GM12878 (cell line): ENCODE data around the gene ECI1. TPM values are rescaled to one million over a fixed set of nuclear protein-coding genes. Genes with fewer than 3 reads are reported as not detected.

ENCODE experiments used
- ATAC-seq: fragments of 200-7000 bp; cut with Tn5 transposase; 3 replicates; pipeline ENCODE4 v1.9.1; 2020; ENCODE audit warnings: mild to moderate bottlenecking, moderate library complexity
- BruUV-seq: library from RNA; stranded (reverse); fragments of 400-500 nt; replicated peaks from 2 replicates; lab custom pipeline; 2021; lab: Mats Ljungman, UMichigan
- CTCF ChIA-PET: fragments of 300-600 bp; sonication (Branson Sonifier 250); formaldehyde crosslinking; extraction: SDS; loops from one replicate; lab custom pipeline; 2021; ENCODE audit warnings: inconsistent platforms; lab: Yijun Ruan, JAX
- POLR2A ChIA-PET: fragments of 350-600 bp; formaldehyde crosslinking; extraction: SDS; loops from one replicate; lab custom pipeline; 2021; ENCODE audit warnings: inconsistent platforms; lab: Charles Lee
- RAD21 ChIA-PET: fragments of 300-600 bp; sonication (Branson Sonifier 250); formaldehyde crosslinking; loops from one replicate; lab custom pipeline; 2023; ENCODE audit warnings: antibody characterized with exemption; ENCODE audit not compliant: unreplicated experiment; lab: Charles Lee
- SMC1A ChIA-PET: fragments of 300-600 bp; sonication (Branson Sonifier 250); formaldehyde crosslinking; loops from one replicate; lab custom pipeline; 2023; ENCODE audit not compliant: unreplicated experiment, uncharacterized antibody; lab: Charles Lee
- DNase-seq: peaks from one replicate; pipeline ENCODE4 v3.0.0-alpha.2; 2011; ENCODE audit warnings: low read depth, low spot score
- FAIRE-seq: peaks from 3 replicates; lab custom pipeline; 2011; peaks lifted over from hg19 to GRCh38; lab: Jason Lieb, UNC
- H2AFZ ChIP-seq: 2 replicates; pipeline ENCODE4 v1.6.0; 2011; ENCODE audit warnings: low read depth, low read length, control low read depth; ENCODE audit not compliant: control insufficient read depth
- H3K27ac ChIP-seq: 2 replicates; pipeline ENCODE4 v1.5.1; 2011; ENCODE audit warnings: control low read depth; ENCODE audit not compliant: control insufficient read depth, insufficient read depth
- H3K27me3 ChIP-seq, 2 experiments: replicated peaks in 1 of 2; 2 replicates each; pipeline versions ENCODE4 v1.6.0 to v1.6.1; 2011; ENCODE audit warnings: low read length in 1 of 2; ENCODE audit not compliant: control insufficient read depth in 2 of 2, insufficient read depth in 2 of 2
- H3K36me3 ChIP-seq, 2 experiments: 2 replicates each; pipeline ENCODE4 v1.5.1; 2011; ENCODE audit warnings: low read length in 1 of 2; ENCODE audit not compliant: control insufficient read depth in 2 of 2, insufficient read depth in 2 of 2
- H3K4me1 ChIP-seq: 2 replicates; pipeline ENCODE4 v1.6.1; 2011; ENCODE audit warnings: mild to moderate bottlenecking, low read length, moderate library complexity, mixed read lengths; ENCODE audit not compliant: control insufficient read depth, insufficient read depth
- H3K4me2 ChIP-seq: 2 replicates; pipeline ENCODE4 v1.6.0; 2011; ENCODE audit warnings: control low read depth; ENCODE audit not compliant: control insufficient read depth, insufficient read depth
- H3K4me3 ChIP-seq: fragments of 200-600 bp; sonication (generic); 2 replicates; pipeline ENCODE4 v1.5.1; 2016
- H3K79me2 ChIP-seq: 2 replicates; pipeline ENCODE4 v1.6.0; 2011; ENCODE audit warnings: low read length; ENCODE audit not compliant: control insufficient read depth, insufficient read depth
- H3K9ac ChIP-seq: 2 replicates; pipeline ENCODE4 v1.8.0; 2011; ENCODE audit warnings: low read length, control low read depth, mixed read lengths; ENCODE audit not compliant: control insufficient read depth, insufficient read depth
- H3K9me3 ChIP-seq: replicated peaks from 3 replicates; pipeline ENCODE4 v1.5.1; 2011; ENCODE audit warnings: mild to moderate bottlenecking, low read length; ENCODE audit not compliant: control insufficient read depth, insufficient read depth
- H4K20me1 ChIP-seq: 2 replicates; pipeline ENCODE4 v1.6.0; 2011; ENCODE audit not compliant: control insufficient read depth, insufficient read depth
- BCL11A ChIP-seq: IDR thresholded peaks from 2 replicates; pipeline ENCODE4 v1.6.1; 2011; ENCODE audit warnings: low read depth, low read length
- CBX3 ChIP-seq: fragments of 200-600 bp; sonication (generic); IDR thresholded peaks from 2 replicates; pipeline ENCODE4 v1.6.1; 2016; ENCODE audit warnings: low read depth, borderline replicate concordance
- CBX5 ChIP-seq: sonication (generic); IDR thresholded peaks from 2 replicates; pipeline ENCODE4 v1.6.1; 2016; ENCODE audit warnings: low read depth, moderate library complexity, mild to moderate bottlenecking, inconsistent platforms
- CHD1 ChIP-seq: IDR thresholded peaks from 2 replicates; pipeline ENCODE4 v1.6.1; 2012; ENCODE audit warnings: low read depth, low read length, improper control_type of control experiment
- CHD4 ChIP-seq: fragments of 200-600 bp; sonication (generic); IDR thresholded peaks from 2 replicates; pipeline ENCODE4 v1.6.1; 2016; ENCODE audit warnings: mild to moderate bottlenecking
- DPF2 ChIP-seq: fragments of 450-650 bp; IDR thresholded peaks from 2 replicates; pipeline ENCODE4 v1.6.1; 2017; ENCODE audit warnings: mild to moderate bottlenecking
- EGR1 ChIP-seq, 2 experiments: IDR thresholded peaks; 1 replicate in 1 of 2; 2 replicates in 1 of 2; pipeline ENCODE4 v1.6.1; 2011 to 2012; ENCODE audit warnings: low read depth in 2 of 2, low read length in 2 of 2, borderline replicate concordance in 1 of 2, mild to moderate bottlenecking in 1 of 2, moderate library complexity in 1 of 2
- EP300 ChIP-seq, 2 experiments: fragments of 150-350 bp in 1 of 2; IDR thresholded peaks; 2 replicates each; pipeline ENCODE4 v1.6.1; 2011 to 2012; ENCODE audit warnings: low read depth in 2 of 2, low read length in 2 of 2, borderline replicate concordance in 1 of 2, improper control_type of control experiment in 1 of 2, inconsistent platforms in 1 of 2; ENCODE audit not compliant: control insufficient read depth in 1 of 2
- HCFC1 ChIP-seq: fragments of 150-350 bp; IDR thresholded peaks from 2 replicates; pipeline ENCODE4 v1.6.1; 2014; ENCODE audit warnings: low read length
- JUNB ChIP-seq: IDR thresholded peaks from 2 replicates; pipeline ENCODE4 v1.6.1; 2016; ENCODE audit warnings: antibody characterized with exemption, mild to moderate bottlenecking
- MEF2B ChIP-seq: fragments of 450-650 bp; IDR thresholded peaks from 2 replicates; pipeline ENCODE4 v1.6.1; 2018; ENCODE audit warnings: mild to moderate bottlenecking, moderate library complexity; ENCODE audit not compliant: partially characterized antibody, poor library complexity, severe bottlenecking
- NR2C1 ChIP-seq: fragments of 450-650 bp; IDR thresholded peaks from 2 replicates; pipeline ENCODE4 v1.6.1; 2017; ENCODE audit warnings: antibody characterized with exemption, mild to moderate bottlenecking, moderate library complexity
- RFX5 ChIP-seq: IDR thresholded peaks from 2 replicates; pipeline ENCODE4 v1.6.1; 2011; ENCODE audit warnings: low read depth, low read length, improper control_type of control experiment
- RUNX3 ChIP-seq: IDR thresholded peaks from 2 replicates; pipeline ENCODE4 v1.6.1; 2012; ENCODE audit warnings: low read length, inconsistent platforms
- SMAD1 ChIP-seq: fragments of 450-650 bp; IDR thresholded peaks from 2 replicates; pipeline ENCODE4 v1.6.1; 2018; ENCODE audit warnings: mild to moderate bottlenecking, low read depth; ENCODE audit not compliant: partially characterized antibody
- YBX1 ChIP-seq: fragments of 450-650 bp; IDR thresholded peaks from 2 replicates; pipeline ENCODE4 v1.6.1; 2016; ENCODE audit warnings: antibody characterized with exemption
- ZBED1 ChIP-seq: IDR thresholded peaks from 2 replicates; pipeline ENCODE4 v1.6.1; 2016; ENCODE audit warnings: borderline replicate concordance
- WGBS: methylation state at CpG from one replicate; pipeline ENCODE4 v1.1.6; 2016; ENCODE audit warnings: low lambda C conversion rate; ENCODE audit not compliant: insufficient replicate concordance, insufficient coverage; ENCODE audit errors: missing lambda C conversion rate; 5-methylcytosine and 5-hydroxymethylcytosine counted together
- in situ Hi-C: fragments of 300-500 bp; cut with MboI; formaldehyde crosslinking; loops from 9 replicates; pipeline ENCODE4 v1.14.3; 2018; ENCODE audit warnings: mixed read lengths
- intact Hi-C: fragments of 100-400 bp; cut with micrococcal nuclease; formaldehyde crosslinking; loops from one replicate; pipeline ENCODE4 v1.14.2; 2022; ENCODE audit not compliant: unreplicated experiment
- polyA plus RNA-seq, 11 experiments: library from polyadenylated mRNA; depleted of rRNA in 4 of 11; unstranded in 6 of 11; stranded (reverse) in 5 of 11; fragments of >200 nt; fragmentation: Nextera tagmentation in 4 of 11; fragmentation: Illumina TruSeq in 1 of 11; extraction: Ambion mirVana in 4 of 11; extraction: Trizol in 1 of 11; gene quantifications; 1 replicate in 1 of 11; 2 replicates in 10 of 11; pipeline versions ENCODE4 v1.2.1 to v1.2.3, GENCODE V29; 2011 to 2016; ENCODE audit warnings: inconsistent platforms in 2 of 11, missing spikeins in 2 of 11, low read depth in 1 of 11
- total RNA-seq, 4 experiments: library from RNA; depleted of rRNA in 3 of 4; stranded (reverse); fragments of >200 nt in 3 of 4; fragmentation: Illumina TruSeq in 1 of 4; extraction: Trizol in 1 of 4; gene quantifications; 2 replicates each; pipeline versions ENCODE4 v1.2.1 to v1.2.3, GENCODE V29; 2013 to 2021
- TF ChIP-seq, protein P1 (sequence below): IDR thresholded peaks from 2 replicates; pipeline ENCODE4 v1.6.1; 2012; ENCODE audit warnings: low read length, inconsistent platforms
- TF ChIP-seq, protein P2 (sequence below): fragments of 150-350 bp; IDR thresholded peaks from 2 replicates; pipeline ENCODE4 v1.6.1; 2014; ENCODE audit warnings: mild to moderate bottlenecking, low read depth, low read length

The ECI1 gene
- total and polyA plus RNA-seq, 10 of the 15 experiments (the other 5 are each of a cell fraction or from before 2014, with no cell fraction given): 2.2 to 82.1 (median 24.8) TPM

DNA sequence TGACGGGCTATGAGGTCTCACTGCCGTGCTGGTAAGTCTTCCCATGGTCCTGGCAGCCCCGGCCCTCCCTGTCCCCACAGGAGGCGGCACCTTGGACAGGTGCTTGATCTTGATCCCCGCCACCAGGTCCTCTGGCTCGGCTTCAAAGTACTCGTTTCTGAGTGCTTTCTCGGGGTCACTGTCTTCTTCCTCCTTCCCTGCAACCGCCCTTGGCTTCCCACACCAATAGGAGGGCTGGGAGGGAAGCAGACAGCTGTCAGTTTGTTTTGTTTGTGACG, 48.5 kb upstream of the ECI1 start (continued):
- no peak for TF ChIP-seq HCFC1
- no peak for TF ChIP-seq NR2C1
- TF ChIP-seq SMAD1: no peak
- TF ChIP-seq ZBED1: no peak
- TF ChIP-seq YBX1: no peak
- TF ChIP-seq CBX3: no peak
- TF ChIP-seq EGR1 (IDR thresholded peaks at IDR 0.05; ENCODE audit: borderline replicate concordance in 1 of 2, low read depth in 2 of 2, low read length in 2 of 2): no peak
- no peak for TF ChIP-seq RUNX3
- TF ChIP-seq MEF2B: no peak
- no peak for TF ChIP-seq JUNB
- no peak for TF ChIP-seq EP300 (IDR thresholded peaks at IDR 0.05; ENCODE audit: borderline replicate concordance in 1 of 2, control insufficient read depth in 1 of 2, low read depth in 2 of 2, low read length in 2 of 2)
- no peak for TF ChIP-seq CHD4

DNA sequence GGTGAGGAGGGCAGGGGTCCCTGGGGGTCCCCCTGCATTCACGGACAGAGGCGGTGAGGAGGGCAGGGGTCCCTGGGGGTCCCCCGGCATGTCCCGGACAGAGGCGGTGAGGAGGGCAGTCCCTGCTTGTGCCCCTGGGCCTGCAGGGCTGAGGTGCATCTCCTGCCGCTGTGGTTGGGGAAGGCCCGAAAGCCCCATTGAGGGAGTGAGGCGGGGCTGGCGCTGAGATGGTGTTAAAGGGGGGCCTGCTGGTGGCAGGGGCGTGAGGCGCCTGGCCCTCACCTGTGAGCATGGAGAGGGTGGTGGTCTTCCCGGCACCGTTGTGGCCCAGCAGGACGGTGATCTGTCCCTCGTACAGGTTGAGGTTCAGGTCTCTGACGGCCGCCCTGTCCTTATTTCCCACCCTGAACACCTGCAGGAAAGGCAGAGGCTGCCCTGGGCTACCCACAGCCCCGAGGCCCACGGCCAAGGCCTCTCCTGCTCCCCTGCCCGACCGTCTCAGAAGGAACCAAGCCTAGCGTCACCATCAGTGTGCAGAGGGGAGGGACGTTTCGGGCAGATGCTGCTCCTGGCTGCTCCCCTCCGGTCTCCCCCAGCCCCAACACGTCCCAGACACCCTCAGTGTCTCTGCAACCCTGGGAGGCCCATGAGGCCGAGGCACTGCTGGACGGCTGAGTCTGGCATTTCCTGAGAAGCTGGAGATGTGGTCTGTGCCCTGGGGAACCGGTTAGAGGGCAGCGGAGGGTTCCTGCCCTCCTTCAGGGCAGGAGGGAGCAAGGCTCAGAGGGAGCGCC, 47.9 kb upstream of the ECI1 start:
- ChIA-PET SMC1A (no interaction called here), CTCF (no interaction called here), POLR2A (no interaction called here), RAD21 (no interaction called here)
- Histone ChIP-seq H4K20me1 (no peaks in the 10 kb centered on the region), H3K4me2 (no peak overlapping the region), H3K9ac (no peak overlapping the region), H2AFZ (no peak overlapping the region), H3K79me2 (no peaks in the 10 kb centered on the region), H3K4me3 (no peak overlapping the region), H3K4me1 (peaks cover 10% of the 10 kb centered on the region), H3K9me3 (no peaks in the 10 kb centered on the region), H3K27me3 (no peaks in the 10 kb centered on the region), H3K36me3 (no peaks in the 10 kb centered on the region), H3K27ac (no peak overlapping the region)
- 73% methylated on average over 20 of the region's 31 CpGs for WGBS
- DNase-seq: no peak
- ATAC-seq: no peak
- intact Hi-C loops: no loop called here
- FAIRE-seq: no peak
- no TSS peak for BruUV-seq
- in situ Hi-C loops: no loop called here
- TF ChIP-seq RFX5 (no peak), CHD1 (no peak), DPF2 (no peak), CBX5 (no peak), RUNX3 (no peak), BCL11A (no peak)
- TF ChIP-seq, protein P1, sequence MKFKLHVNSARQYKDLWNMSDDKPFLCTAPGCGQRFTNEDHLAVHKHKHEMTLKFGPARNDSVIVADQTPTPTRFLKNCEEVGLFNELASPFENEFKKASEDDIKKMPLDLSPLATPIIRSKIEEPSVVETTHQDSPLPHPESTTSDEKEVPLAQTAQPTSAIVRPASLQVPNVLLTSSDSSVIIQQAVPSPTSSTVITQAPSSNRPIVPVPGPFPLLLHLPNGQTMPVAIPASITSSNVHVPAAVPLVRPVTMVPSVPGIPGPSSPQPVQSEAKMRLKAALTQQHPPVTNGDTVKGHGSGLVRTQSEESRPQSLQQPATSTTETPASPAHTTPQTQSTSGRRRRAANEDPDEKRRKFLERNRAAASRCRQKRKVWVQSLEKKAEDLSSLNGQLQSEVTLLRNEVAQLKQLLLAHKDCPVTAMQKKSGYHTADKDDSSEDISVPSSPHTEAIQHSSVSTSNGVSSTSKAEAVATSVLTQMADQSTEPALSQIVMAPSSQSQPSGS: no peak
- TF ChIP-seq, protein P2, sequence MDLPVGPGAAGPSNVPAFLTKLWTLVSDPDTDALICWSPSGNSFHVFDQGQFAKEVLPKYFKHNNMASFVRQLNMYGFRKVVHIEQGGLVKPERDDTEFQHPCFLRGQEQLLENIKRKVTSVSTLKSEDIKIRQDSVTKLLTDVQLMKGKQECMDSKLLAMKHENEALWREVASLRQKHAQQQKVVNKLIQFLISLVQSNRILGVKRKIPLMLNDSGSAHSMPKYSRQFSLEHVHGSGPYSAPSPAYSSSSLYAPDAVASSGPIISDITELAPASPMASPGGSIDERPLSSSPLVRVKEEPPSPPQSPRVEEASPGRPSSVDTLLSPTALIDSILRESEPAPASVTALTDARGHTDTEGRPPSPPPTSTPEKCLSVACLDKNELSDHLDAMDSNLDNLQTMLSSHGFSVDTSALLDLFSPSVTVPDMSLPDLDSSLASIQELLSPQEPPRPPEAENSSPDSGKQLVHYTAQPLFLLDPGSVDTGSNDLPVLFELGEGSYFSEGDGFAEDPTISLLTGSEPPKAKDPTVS: no peak
